K562 (cell line): ENCODE results near the gene FXYD4. TPM values are rescaled to one million over a fixed set of nuclear protein-coding genes. Genes with fewer than 3 reads are reported as not detected.

Experiments
- ELF1 ChIP-seq: fragments of 200-800 bp; sonication (Bioruptor generic); IDR thresholded peaks from 2 replicates; pipeline ENCODE4 v1.6.1; 2016; ENCODE audit warnings: missing genetic modification characterization, missing compliant biosample characterization
- MECOM ChIP-seq: fragments of 250-450 bp; sonication (Bioruptor Pico); IDR thresholded peaks from 2 replicates; pipeline ENCODE4 v1.8.0; 2022; ENCODE audit warnings: inconsistent platforms
- PHB2 ChIP-seq: fragments of 450-650 bp; IDR thresholded peaks from 2 replicates; pipeline ENCODE4 v1.6.1; 2017; ENCODE audit warnings: low read depth
- PHF21A ChIP-seq: fragments of 450-650 bp; IDR thresholded peaks from 2 replicates; pipeline ENCODE4 v1.6.1; 2017; ENCODE audit warnings: low read depth, borderline replicate concordance
- POLR2AphosphoS5 ChIP-seq: IDR thresholded peaks from 2 replicates; pipeline ENCODE4 v1.6.1; 2011; ENCODE audit warnings: mild to moderate bottlenecking, low read depth, low read length, moderate library complexity; ENCODE audit not compliant: control insufficient read depth, insufficient read depth
- POLR3G ChIP-seq: IDR thresholded peaks from 2 replicates; pipeline ENCODE4 v1.6.1; 2011; ENCODE audit not compliant: insufficient read length, insufficient replicate concordance; ENCODE audit errors: extremely low read depth
- RAD51 ChIP-seq: fragments of 450-650 bp; IDR thresholded peaks from 2 replicates; pipeline ENCODE4 v1.7.1; 2016; ENCODE audit warnings: low read depth, mild to moderate bottlenecking, borderline replicate concordance
- SAFB2 ChIP-seq: fragments of 200-400 bp; formaldehyde crosslinking; IDR thresholded peaks from 2 replicates; pipeline ENCODE4 v1.6.1; 2018; ENCODE audit warnings: borderline replicate concordance, low read length, low read depth, moderate library complexity; ENCODE audit not compliant: severe bottlenecking
- SIN3A ChIP-seq, 2 experiments: fragments of 150-350 bp in 1 of 2; IDR thresholded peaks; 2 replicates each; pipeline ENCODE4 v1.6.1; 2011 to 2016; ENCODE audit warnings: borderline replicate concordance in 2 of 2, low read depth in 2 of 2, low read length in 2 of 2, mild to moderate bottlenecking in 2 of 2, moderate library complexity in 2 of 2; ENCODE audit not compliant: control insufficient read depth in 1 of 2
- SLC30A9 ChIP-seq: fragments of 250-450 bp; sonication (Bioruptor Pico); IDR thresholded peaks from 2 replicates; pipeline ENCODE4 v1.8.0; 2022; ENCODE audit warnings: mild to moderate bottlenecking, moderate library complexity
- SREBF1 ChIP-seq: fragments of 150-350 bp; IDR thresholded peaks from 2 replicates; pipeline ENCODE4 v1.6.1; 2014; ENCODE audit warnings: antibody characterized with exemption, low read depth, low read length, borderline replicate concordance
- TARDBP ChIP-seq: fragments of 450-650 bp; IDR thresholded peaks from 2 replicates; pipeline ENCODE4 v1.6.1; 2016
- ZBTB1 ChIP-seq: sonication (generic); formaldehyde crosslinking; IDR thresholded peaks from 2 replicates; pipeline ENCODE4 v1.8.1; 2023; ENCODE audit warnings: missing genetic modification reagents, low read depth, mild to moderate bottlenecking, borderline replicate concordance
- ZC3H11A ChIP-seq: IDR thresholded peaks from 2 replicates; pipeline ENCODE4 v1.6.1; 2012; ENCODE audit warnings: low read depth, low read length, improper control_type of control experiment
- polyA plus RNA-seq, 8 experiments: library from polyadenylated mRNA; depleted of rRNA in 4 of 8; stranded (reverse) in 5 of 8; unstranded in 3 of 8; fragments of >200 nt; fragmentation: Nextera tagmentation in 2 of 8; fragmentation: Illumina TruSeq in 1 of 8; extraction: Ambion mirVana in 2 of 8; extraction: Trizol in 1 of 8; gene quantifications; 2 replicates each; pipeline versions ENCODE4 v1.2.1 to v1.2.3, GENCODE V29; 2011 to 2014; ENCODE audit warnings: inconsistent platforms in 1 of 8, missing spikeins in 1 of 8
- total RNA-seq, 7 experiments: library from RNA; depleted of rRNA in 6 of 7; stranded (reverse); fragments of >200 nt in 6 of 7; fragmentation: Illumina TruSeq in 2 of 7; extraction: Trizol in 2 of 7; gene quantifications; 2 replicates each; pipeline versions ENCODE4 v1.2.1 to v1.2.3, GENCODE V29; 2011 to 2021; ENCODE audit warnings: low replicate concordance in 1 of 7
- TF ChIP-seq, protein P1 (sequence below): IDR thresholded peaks from 3 replicates; pipeline ENCODE4 v1.6.1; 2011; ENCODE audit warnings: borderline replicate concordance, mild to moderate bottlenecking; ENCODE audit not compliant: insufficient read length, insufficient read depth
- TF ChIP-seq, protein P2 (sequence below): fragments of 250-450 bp; sonication (Bioruptor Pico); IDR thresholded peaks from 2 replicates; pipeline ENCODE4 v1.4.0; 2020; ENCODE audit warnings: mild to moderate bottlenecking, moderate library complexity
- TF ChIP-seq, protein P3 (sequence below): fragments of 250-450 bp; sonication (Bioruptor Pico); IDR thresholded peaks from 2 replicates; pipeline ENCODE4 v1.8.0; 2021; ENCODE audit warnings: moderate library complexity, mild to moderate bottlenecking, inconsistent platforms
- TF ChIP-seq, protein P4 (sequence below): fragments of 250-450 bp; sonication (Bioruptor Pico); IDR thresholded peaks from 2 replicates; pipeline ENCODE4 v1.5.0; 2021; ENCODE audit warnings: mild to moderate bottlenecking, borderline replicate concordance

The FXYD4 gene
- total and polyA plus RNA-seq, 9 of the 15 experiments (the other 6 are each of a cell fraction or from before 2014, with no cell fraction given): not detected

DNA sequence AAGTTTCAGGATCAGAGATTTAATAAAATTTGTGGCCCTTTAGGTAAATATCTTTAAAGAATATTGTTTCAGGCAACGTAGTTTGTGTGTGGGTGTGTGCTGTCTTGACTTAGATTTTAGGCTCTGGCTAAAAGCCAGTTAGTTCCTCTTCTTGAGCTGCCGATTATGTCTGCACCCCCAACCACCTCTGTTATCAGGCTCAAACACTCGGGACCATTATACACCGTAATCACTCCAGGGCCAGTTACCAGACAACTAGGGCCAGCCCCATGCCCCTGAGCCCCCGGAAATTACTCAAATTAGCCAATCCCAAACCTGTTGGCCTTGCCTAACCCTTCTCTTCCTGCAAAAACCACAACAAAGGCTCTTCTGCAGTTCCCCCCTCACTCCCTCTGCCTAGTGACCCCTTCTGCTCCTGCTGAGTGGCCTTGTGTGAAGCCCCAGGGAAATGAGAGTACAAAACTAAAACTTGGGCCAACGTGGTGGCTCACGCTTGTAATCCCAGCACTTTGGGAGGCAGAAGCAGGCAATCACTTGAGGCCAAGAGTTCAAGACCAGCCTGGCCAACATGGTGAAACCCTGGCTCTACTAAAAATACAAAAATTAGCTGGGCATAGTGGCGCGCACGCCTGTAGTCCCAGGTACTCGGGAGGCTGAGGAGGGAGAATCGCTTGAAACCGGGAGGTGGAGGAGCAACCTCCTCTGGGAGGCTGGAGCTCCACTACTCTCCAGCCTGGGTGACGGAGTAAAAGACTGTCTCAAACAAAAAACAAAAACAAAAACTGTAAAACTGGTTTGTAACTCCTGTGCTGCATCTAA, 46.7 kb downstream of the FXYD4 start (continued):
- TF ChIP-seq SIN3A (IDR thresholded peaks at IDR 0.05; ENCODE audit: borderline replicate concordance in 2 of 2, control insufficient read depth in 1 of 2, low read depth in 2 of 2, low read length in 2 of 2) (0 out of 4 replicates have a peak, but pooled peaks of 1 of the 2 experiments have one; percentile 24), ZBTB1 (CRISPR knock-in tag) (no peak), ZC3H11A (no peak), PHB2 (peak; percentile 99), POLR2AphosphoS5 (peak; percentile 99), SLC30A9 (no peak), POLR3G (no peak), SAFB2 (no peak), MECOM (CRISPR knock-in tag) (peak; percentile 87), RAD51 (peak; percentile 78), TARDBP (peak; percentile 97), SREBF1 (no peak), ELF1 (tag) (peak; percentile 91), PHF21A (peak; percentile 96)
- TF ChIP-seq, protein P1, sequence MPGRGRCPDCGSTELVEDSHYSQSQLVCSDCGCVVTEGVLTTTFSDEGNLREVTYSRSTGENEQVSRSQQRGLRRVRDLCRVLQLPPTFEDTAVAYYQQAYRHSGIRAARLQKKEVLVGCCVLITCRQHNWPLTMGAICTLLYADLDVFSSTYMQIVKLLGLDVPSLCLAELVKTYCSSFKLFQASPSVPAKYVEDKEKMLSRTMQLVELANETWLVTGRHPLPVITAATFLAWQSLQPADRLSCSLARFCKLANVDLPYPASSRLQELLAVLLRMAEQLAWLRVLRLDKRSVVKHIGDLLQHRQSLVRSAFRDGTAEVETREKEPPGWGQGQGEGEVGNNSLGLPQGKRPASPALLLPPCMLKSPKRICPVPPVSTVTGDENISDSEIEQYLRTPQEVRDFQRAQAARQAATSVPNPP: no peak
- TF ChIP-seq, protein P2, sequence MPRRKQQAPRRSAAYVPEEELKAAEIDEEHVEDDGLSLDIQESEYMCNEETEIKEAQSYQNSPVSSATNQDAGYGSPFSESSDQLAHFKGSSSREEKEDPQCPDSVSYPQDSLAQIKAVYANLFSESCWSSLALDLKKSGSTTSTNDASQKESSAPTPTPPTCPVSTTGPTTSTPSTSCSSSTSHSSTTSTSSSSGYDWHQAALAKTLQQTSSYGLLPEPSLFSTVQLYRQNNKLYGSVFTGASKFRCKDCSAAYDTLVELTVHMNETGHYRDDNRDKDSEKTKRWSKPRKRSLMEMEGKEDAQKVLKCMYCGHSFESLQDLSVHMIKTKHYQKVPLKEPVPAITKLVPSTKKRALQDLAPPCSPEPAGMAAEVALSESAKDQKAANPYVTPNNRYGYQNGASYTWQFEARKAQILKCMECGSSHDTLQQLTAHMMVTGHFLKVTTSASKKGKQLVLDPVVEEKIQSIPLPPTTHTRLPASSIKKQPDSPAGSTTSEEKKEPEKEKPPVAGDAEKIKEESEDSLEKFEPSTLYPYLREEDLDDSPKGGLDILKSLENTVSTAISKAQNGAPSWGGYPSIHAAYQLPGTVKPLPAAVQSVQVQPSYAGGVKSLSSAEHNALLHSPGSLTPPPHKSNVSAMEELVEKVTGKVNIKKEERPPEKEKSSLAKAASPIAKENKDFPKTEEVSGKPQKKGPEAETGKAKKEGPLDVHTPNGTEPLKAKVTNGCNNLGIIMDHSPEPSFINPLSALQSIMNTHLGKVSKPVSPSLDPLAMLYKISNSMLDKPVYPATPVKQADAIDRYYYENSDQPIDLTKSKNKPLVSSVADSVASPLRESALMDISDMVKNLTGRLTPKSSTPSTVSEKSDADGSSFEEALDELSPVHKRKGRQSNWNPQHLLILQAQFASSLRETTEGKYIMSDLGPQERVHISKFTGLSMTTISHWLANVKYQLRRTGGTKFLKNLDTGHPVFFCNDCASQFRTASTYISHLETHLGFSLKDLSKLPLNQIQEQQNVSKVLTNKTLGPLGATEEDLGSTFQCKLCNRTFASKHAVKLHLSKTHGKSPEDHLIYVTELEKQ (CRISPR knock-in tag): peak; percentile 71; the same call in 1 of the 2 replicates
- TF ChIP-seq, protein P3, sequence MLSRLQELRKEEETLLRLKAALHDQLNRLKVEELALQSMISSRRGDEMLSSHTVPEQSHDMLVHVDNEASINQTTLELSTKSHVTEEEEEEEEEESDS (CRISPR knock-in tag): no peak
- TF ChIP-seq, protein P4, sequence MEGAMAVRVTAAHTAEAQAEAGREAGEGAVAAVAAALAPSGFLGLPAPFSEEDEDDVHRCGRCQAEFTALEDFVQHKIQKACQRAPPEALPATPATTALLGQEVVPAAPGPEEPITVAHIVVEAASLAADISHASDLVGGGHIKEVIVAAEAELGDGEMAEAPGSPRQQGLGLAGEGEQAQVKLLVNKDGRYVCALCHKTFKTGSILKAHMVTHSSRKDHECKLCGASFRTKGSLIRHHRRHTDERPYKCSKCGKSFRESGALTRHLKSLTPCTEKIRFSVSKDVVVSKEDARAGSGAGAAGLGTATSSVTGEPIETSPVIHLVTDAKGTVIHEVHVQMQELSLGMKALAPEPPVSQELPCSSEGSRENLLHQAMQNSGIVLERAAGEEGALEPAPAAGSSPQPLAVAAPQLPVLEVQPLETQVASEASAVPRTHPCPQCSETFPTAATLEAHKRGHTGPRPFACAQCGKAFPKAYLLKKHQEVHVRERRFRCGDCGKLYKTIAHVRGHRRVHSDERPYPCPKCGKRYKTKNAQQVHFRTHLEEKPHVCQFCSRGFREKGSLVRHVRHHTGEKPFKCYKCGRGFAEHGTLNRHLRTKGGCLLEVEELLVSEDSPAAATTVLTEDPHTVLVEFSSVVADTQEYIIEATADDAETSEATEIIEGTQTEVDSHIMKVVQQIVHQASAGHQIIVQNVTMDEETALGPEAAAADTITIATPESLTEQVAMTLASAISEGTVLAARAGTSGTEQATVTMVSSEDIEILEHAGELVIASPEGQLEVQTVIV (CRISPR knock-in tag): peak; percentile 59; the same call in 1 of the 2 replicates
